ENCODE results near the gene NEK8.
"Not testable (repeated sequence)": the region's sequence is repeated elsewhere in the genome, so short reads cannot be mapped to it uniquely, and the experiment has no call there.

The NEK8 gene

DNA sequence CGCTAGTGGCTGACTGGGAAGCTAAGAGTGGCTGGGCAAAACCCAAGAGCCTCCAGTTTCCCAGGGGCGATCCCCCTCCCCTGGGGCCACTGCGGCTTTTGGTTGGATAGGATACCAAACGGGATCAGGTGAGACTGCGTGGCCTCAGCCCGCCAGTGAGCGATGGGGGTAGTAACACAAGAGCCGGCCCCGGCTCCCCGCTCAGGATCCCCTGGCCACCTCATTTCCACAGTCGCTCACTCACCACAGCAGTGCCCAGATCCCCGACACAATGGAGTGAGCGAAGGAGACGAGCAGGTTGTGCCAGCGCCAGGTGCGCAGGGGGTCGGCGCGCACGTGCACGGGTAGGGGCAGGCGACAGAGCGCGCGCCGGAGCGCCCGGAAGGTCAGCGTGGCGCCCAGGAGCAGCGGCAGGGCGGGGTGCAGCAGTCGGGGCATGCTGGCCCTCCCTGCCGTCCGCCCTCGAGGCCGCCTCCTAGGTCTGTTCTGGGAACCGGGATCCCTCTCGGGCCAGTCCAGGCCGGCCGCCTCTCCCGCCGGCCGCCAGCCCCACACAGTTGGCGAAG is 2.8 kb upstream of the NEK8 start:
- peak; percentile 54 to 68 for DNase-seq (ENCODE audit: low read depth in 2 of 2)

GRCh38 chr17:28726226-28726626 is 2.4 kb upstream of the NEK8 start, which contains the start of gene TLCD1:
TSS of gene TLCD1 (minus strand) at chr17:28726233. CDS start at chr17:28726097, 136 bp downstream.
- DNase-seq (ENCODE audit: low read depth in 2 of 2): peak; percentile 67 to 73

- DNase-seq (ENCODE audit: low read depth in 2 of 2): peak; percentile 88
These were observed 1.7 kb upstream of the NEK8 start for GRCh38 chr17:28726627-28727491.

GRCh38 chr17:28729950-28730330 is 1.4 kb downstream of the NEK8 start:
- no peak for DNase-seq (ENCODE audit: low read depth in 2 of 2)

- DNase-seq (ENCODE audit: low read depth in 2 of 2): no peak
These were observed 4.8 kb downstream of the NEK8 start for GRCh38 chr17:28733346-28733745.

GRCh38 chr17:28734712-28735241 is 6.2 kb downstream of the NEK8 start:
- DNase-seq (ENCODE audit: low read depth in 2 of 2): no peak

DNA sequence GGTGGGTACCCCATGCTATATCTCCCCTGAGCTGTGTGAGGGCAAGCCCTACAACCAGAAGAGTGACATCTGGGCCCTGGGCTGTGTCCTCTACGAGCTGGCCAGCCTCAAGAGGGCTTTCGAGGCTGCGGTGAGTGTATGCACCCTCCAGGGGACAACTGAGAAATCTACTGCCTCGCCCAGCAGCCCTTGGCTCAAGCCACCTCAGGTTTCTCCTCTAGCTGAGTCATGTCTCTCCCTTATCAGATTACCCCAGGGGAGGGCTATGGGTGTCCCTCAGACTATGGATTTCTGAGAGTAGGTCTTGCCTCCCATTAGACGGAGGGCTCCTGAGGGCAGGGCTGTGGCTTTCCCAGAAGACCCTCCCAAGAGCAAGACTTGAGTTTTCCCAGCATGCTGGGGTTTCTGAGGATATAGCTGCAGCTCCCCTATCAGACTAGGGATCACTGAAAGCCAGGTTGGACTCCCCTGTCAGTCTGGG is 6.7 kb downstream of the NEK8 start:
- no peak for DNase-seq (ENCODE audit: low read depth in 2 of 2)

DNA sequence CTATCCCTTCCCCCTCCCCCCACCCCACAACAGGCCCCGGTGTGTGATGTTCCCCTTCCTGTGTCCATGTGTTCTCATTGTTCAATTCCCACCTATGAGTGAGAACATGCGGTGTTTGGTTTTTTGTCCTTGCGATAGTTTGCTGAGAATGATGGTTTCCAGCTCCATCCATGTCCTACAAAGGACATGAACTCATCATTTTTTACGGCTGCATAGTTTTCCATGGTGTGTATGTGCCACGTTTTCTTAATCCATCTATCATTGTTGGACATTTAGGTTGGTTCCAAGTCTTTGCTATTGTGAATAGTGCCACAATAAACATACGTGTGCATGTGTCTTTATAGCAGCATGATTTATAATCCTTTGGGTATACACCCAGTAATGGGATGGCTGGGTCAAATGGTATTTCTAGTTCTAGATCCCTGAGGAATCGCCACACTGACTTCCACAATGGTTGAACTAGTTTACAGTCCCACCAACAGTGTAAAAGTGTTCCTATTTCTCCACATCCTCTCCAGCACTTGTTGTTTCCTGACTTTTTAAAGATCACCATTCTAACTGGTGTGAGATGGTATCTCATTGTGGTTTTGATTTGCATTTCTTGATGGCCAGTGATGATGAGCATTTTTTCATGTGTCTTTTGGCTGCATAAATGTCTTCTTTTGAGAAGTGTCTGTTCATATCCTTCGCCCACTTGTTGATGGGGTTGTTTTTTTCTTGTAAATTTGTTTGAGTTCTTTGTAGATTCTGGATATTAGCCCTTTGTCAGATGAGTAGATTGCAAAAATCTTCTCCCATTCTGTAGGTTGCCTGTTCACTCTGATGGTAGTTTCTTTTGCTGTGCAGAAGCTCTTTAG is 7.6 kb downstream of the NEK8 start:
- not testable (repeated sequence) for DNase-seq (ENCODE audit: low read depth in 2 of 2)

DNA sequence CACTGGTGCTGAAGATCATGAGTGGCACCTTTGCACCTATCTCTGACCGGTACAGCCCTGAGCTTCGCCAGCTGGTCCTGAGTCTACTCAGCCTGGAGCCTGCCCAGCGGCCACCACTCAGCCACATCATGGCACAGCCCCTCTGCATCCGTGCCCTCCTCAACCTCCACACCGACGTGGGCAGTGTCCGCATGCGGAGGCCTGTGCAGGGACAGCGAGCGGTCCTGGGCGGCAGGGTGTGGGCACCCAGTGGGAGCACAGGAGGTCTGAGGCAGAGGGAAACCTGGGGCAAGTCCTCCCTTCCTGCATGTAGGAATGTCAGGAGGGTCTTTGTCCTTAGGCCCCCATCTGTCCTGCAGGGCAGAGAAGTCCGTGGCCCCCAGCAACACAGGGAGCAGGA is 8.7 kb downstream of the NEK8 start:
- no peak for DNase-seq (ENCODE audit: low read depth in 2 of 2)

GRCh38 chr17:28737770-28738679 is 9.4 kb downstream of the NEK8 start:
- DNase-seq (ENCODE audit: low read depth in 2 of 2): no peak

- DNase-seq (ENCODE audit: low read depth in 2 of 2): peak in 1 of 2 donors; percentile 59
These were observed 10.2 kb downstream of the NEK8 start for GRCh38 chr17:28738680-28739384.

DNA sequence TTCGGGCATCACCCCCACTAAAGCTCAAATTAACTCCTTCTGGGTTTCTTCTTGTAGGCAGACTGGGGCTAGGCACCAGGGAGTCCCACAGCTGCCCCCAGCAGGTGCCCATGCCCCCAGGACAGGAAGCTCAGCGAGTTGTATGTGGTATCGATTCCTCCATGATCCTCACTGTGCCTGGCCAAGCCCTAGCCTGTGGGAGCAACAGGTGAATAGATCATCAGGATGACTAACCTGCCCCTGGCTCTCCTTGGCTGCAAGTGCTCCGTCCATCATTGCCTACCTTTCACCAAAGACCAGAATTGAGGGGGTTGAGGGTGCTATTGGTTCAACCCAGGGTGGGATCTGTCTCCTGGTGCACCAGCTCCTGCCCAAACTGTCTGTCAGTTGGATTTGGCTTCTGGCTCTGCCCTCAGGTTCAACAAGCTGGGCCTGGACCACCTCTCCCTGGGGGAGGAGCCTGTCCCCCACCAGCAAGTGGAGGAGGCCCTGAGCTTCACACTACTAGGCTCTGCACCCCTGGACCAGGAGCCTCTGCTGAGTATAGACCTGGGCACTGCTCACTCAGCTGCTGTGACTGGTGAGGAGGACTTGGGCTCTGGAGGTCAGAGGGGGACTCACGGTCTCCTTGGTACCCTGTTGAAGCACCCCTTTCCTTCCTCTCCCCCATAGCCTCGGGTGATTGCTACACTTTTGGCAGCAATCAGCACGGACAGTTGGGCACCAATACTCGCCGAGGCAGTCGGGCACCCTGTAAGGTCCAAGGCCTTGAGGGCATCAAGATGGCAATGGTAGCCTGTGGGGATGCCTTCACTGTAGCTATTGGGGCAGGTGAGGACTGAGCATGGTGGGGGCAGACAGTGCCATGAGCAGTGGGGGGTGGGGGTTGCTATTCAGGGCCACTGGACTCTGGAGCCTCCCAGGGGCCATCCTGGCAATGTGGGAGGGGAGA is 12.1 kb downstream of the NEK8 start:
- no peak for DNase-seq (ENCODE audit: low read depth in 2 of 2)

GRCh38 chr17:28741358-28742349 is 13.1 kb downstream of the NEK8 start:
- DNase-seq (ENCODE audit: low read depth in 2 of 2): no peak

DNA sequence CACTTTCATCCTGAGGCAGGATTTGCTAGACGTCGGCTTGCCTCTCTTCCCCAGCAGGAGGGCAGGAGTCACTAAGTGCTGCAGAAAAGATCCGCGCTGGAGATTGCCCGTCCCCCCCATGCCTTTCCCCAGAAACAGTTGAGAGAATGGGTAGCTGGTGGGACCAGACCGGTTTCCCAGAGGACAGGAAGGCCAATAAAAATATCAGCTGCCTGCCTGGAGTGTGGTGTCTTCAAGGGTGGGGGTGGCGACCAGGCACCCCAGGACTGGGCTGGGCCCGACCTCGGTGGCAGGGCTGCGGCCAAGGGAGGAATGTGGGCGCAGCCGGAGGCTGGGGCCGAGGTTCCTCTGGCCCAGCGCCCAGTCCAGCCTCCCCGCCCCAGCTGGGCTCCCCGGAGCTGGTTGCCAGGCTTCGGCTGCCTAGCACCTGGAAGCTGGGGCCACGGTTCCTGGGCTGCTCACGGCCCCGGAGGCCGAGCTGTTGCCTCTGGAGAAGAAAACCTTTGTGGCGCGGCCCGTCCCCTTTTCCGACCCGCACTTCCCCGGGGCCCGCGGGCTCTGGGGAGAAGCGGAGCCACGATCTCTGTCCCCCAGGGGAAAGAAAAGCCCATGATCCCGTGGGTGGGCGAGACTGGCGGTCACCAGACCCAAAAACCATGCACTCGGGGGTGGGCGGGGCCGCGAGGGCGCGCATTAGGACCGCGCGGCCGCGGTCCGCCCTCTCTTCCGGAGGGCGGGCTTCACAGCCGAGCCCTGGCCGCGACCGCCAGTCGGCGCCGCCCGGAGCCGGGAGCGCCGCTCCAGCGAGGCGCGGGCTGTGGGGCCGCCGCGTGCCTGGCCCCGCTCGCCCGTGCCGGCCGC is 14.9 kb downstream of the NEK8 start, which contains the start of gene TRAF4:
TRAF4 (plus strand) TSS at position 769 of the 861 bp plus-strand sequence. CDS start 102 bp downstream, outside the sequence.
- DNase-seq (ENCODE audit: low read depth in 2 of 2): peak; percentile 76 to 77

GRCh38 chr17:28744104-28744971 is 15.8 kb downstream of the NEK8 start:
- peak; percentile 52 to 60 for DNase-seq (ENCODE audit: low read depth in 2 of 2)

All from stimulated activated CD8-positive, alpha-beta memory T cell treated with anti-CD3 and anti-CD28 coated beads, Interleukin-15, amount 100 ng/mL, for 48 hours (primary cell).